DOHH2 (cell line): ENCODE results near the gene CCDC85B.

Experiments
- CTCF ChIP-seq: fragments of 200-600 bp; sonication (generic); IDR thresholded peaks from one replicate; pipeline ENCODE4 v1.5.1; 2014; ENCODE audit warnings: antibody characterized with exemption, mild to moderate bottlenecking, low read depth, low read length; ENCODE audit not compliant: poor library complexity, severe bottlenecking
- EZH2phosphoT487 ChIP-seq: fragments of 200-600 bp; sonication (generic); IDR thresholded peaks from 2 replicates; pipeline ENCODE4 v1.6.1; 2017; ENCODE audit warnings: borderline replicate concordance, mild to moderate bottlenecking, antibody characterized with exemption, low read length, moderate library complexity, mixed read lengths

- TF ChIP-seq CTCF, result no peak
- TF ChIP-seq EZH2phosphoT487, result no peak
These were observed 42.1 kb downstream of the CCDC85B start for GRCh38 chr11:65932558-65932919.
